Measurements from ENCODE around the gene RAMP1.
"Not testable (repeated sequence)": the region's sequence is repeated elsewhere in the genome, so short reads cannot be mapped to it uniquely, and the experiment has no call there.

The RAMP1 gene

GRCh38 chr2:237861875-237862527 lies 2.6 kb downstream of the RAMP1 start:
- in situ Hi-C loops (cut with MboI; ENCODE audit: low pct_unique_long_range_greater_than_20kb, low sequenced_read_pairs): no loop called here
- DNase-seq: no peak

DNA sequence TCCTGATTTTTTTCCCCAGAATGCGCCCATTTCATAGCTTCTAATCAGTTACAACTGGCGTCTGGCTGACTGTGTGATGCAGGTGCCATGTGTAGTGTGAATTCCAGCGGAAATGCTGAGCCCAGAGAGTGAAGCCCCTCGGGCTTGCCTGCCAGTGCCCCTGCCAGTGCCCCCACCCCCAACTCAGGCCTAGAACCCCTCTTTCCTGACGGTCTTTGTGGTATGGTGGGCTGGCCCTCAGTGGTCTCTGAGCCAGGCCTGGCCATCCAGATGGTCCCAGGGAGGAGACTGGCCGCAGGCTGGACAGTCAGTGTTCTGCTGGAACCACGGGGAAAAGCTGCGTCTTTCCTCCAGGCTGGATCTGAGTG lies 3.1 kb downstream of the RAMP1 start:
- in situ Hi-C loops (cut with MboI; ENCODE audit: low pct_unique_long_range_greater_than_20kb, low sequenced_read_pairs): no loop called here
- DNase-seq: no peak

DNA sequence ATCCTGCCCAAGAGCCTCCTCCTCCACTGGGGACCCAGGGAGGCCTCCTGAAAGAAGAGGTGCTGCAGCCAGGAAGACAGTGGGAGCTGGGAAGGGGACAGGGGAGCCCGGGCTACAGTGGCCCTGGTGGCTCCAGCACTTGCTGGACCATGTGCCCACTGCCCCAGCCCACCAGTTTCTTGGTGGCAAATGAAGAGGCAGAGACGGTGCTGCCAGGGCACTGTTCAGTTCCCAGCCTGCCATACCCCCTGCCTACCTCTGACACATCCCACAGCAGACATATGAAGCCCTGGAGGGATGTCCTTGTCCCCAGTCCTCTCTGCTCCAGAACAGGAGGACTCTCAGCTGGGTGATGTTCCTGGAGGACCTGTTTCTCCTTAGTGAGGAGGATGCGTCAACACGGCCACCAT lies 3.7 kb downstream of the RAMP1 start:
- in situ Hi-C loops (cut with MboI; ENCODE audit: low pct_unique_long_range_greater_than_20kb, low sequenced_read_pairs): no loop called here

DNA sequence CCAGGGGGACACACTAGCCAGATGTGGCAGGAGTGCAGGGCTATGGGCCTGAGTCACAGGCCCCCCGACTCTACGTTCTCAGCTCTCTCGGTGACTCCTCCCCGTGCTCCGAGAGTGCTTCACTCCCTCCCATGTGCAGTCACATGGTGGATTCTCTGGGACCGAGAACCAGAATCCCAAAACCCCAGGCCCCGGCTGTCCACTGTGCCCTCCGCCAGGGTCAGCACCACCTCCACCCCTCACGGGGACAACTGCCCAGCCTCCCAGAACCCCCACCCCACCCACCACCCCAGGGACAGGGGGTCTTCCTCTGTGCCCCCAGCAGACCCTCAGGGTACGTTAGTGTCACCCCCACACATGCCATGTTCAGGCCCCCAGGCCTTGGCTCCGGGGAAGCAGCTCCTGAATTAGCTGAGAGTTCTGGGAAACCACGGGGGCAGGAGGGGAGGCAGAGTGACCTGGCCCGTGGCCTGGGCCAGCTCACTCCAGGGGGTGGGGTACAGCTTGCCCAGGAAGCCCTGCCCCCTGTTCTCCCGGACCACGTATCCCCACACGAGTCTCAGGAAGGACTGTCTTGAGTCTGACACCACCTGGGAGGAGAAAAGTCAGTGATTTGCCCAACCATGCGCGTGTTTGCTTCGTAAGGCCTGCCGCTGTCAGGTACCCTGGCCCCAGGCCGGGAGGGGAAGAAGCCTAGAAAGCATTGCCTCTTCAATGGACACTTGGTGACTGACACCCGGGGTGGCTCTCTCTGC lies 4.4 kb downstream of the RAMP1 start:
- no peak for DNase-seq
- in situ Hi-C loops (cut with MboI; ENCODE audit: low pct_unique_long_range_greater_than_20kb, low sequenced_read_pairs): no loop called here

More for the DNA sequence above, 3.7 kb downstream of the RAMP1 start:
- no peak for DNase-seq

DNA sequence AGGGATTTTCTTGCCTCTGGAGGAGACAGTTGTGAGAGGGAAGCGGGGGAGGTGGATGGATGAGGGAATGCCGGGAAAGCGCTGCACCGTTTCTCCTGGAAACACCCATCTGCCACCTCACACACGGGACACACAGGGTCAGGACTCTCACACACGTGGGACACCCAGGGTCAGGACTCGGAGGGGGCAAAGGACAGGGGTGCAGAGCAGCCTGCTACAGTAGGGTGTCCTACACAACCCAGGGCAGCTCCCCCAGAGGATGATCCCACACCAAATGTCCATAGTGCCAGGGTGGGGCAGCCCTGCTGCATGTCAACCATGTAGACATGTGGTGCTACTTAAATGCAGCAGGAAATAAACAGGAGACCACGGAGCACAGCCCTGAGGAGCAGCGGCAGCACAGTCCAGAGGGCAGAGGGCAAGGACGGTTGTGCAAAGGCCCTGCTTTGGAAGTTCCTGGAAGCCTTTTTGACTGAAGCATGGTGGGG lies 5.1 kb downstream of the RAMP1 start:
- in situ Hi-C loops (cut with MboI; ENCODE audit: low pct_unique_long_range_greater_than_20kb, low sequenced_read_pairs): no loop called here
- no peak for DNase-seq

DNA sequence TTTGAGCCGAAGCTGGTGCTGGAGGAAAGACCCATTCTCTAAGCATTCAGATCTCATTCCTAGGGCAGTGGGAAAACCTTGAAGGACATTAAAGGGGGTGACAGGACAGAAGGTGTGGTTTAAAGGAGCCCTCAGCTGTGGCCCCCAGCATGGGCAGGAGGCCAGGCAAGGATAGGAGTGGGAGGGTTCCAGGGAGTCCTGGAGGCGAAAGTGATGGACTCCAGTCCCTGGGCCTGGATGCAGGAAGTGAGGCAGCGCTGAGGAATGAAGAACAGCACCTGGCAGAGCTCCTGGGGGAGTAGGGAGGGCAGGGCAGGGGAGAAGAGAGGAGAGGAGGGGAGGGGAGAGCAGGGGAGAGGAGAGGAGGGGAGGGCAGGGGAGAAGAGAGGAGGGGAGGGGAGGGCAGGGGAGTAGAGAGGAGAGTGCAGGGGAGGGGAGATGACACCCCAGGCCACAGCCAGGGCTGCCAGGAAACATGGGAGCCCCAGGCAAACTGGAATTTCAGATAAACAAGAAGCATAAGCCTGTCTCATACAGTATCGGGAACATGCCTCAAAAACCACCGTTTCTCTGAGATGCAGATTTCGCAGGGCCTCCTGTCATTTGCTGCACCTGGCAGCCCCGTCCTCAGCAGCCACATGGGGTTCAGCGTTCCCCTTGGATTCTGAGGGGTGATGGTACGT lies 5.7 kb downstream of the RAMP1 start:
- in situ Hi-C loops (cut with MboI; ENCODE audit: low pct_unique_long_range_greater_than_20kb, low sequenced_read_pairs): no loop called here
- DNase-seq: no peak

DNA sequence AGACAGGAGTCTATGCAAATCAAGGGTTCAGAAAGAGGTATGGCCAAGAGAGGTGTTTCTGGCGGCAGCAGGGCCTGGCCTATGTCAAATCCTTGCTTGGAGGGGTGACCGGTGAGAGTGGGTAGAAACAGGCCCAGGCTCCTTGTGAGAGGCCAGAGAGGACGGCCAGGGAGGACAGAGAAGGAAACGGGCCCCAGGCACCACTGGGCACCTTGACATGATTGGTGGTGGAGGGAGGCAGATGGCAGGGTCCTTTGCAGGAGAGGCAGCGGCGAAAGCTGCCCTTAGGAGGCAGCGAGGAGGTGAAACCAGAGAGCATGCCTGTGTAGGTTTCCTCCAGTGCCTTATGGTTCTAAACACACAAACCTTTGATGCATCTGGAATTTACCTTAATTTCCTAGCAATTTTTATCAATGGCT lies 6.2 kb downstream of the RAMP1 start:
- peak; percentile 18 for DNase-seq
- in situ Hi-C loops (cut with MboI; ENCODE audit: low pct_unique_long_range_greater_than_20kb, low sequenced_read_pairs): no loop called here

DNA sequence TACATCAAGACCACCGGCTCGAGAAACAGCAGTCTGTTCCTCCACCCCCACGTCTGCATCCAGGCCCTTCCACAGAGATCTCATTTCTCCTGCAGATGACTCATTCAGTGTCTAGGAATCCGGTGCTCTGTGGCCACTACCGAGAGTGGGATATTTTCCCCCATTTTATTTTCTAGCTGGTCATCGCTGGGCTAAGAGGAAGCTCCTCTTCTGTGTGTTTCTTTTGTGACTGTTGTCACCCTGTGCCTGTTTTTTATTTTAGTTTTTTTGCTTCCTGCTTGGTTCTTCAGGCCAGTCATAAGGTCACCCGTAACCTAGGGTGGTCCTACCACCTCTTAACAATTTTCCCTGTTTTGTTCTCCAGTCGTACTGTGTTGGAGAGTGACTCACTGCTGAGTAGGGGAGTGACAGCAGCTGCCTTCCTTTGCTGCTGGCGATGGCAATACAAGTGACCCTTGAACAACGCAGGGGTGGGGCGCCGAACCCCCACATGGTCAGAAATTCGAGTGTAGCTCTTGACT lies 6.7 kb downstream of the RAMP1 start:
- in situ Hi-C loops (cut with MboI; ENCODE audit: low pct_unique_long_range_greater_than_20kb, low sequenced_read_pairs): no loop called here
- DNase-seq: no peak

GRCh38 chr2:237867465-237867864 lies 8.0 kb downstream of the RAMP1 start:
- DNase-seq: no peak

DNA sequence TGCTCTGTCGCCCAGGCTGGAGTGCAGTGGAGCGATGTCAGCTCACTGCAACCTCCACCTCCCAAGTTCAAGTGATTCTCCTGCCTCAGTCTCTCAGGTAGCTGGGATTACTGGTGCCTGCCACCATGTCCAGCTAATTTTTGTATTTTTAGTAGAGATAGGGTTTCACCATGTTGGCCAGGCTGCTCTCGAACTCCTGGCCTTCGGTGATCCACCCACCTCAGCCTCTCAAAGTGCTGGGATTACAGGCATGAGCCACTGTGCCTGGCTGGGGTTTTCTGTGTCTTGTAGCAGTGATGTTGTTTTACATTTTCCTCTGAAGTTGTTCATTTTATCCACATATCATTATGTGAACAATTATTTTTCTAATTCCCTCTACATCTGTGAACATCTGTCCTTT lies 8.7 kb downstream of the RAMP1 start:
- in situ Hi-C loops (cut with MboI; ENCODE audit: low pct_unique_long_range_greater_than_20kb, low sequenced_read_pairs); DNase-seq: not testable (repeated sequence)

More at GRCh38 chr2:237867465-237867864, 8.0 kb downstream of the RAMP1 start:
- in situ Hi-C loops (cut with MboI; ENCODE audit: low pct_unique_long_range_greater_than_20kb, low sequenced_read_pairs): no loop called here

- DNase-seq: peak; percentile 77
- in situ Hi-C loops (cut with MboI; ENCODE audit: low pct_unique_long_range_greater_than_20kb, low sequenced_read_pairs): no loop called here
These were observed 9.4 kb downstream of the RAMP1 start for GRCh38 chr2:237868631-237869342.

DNA sequence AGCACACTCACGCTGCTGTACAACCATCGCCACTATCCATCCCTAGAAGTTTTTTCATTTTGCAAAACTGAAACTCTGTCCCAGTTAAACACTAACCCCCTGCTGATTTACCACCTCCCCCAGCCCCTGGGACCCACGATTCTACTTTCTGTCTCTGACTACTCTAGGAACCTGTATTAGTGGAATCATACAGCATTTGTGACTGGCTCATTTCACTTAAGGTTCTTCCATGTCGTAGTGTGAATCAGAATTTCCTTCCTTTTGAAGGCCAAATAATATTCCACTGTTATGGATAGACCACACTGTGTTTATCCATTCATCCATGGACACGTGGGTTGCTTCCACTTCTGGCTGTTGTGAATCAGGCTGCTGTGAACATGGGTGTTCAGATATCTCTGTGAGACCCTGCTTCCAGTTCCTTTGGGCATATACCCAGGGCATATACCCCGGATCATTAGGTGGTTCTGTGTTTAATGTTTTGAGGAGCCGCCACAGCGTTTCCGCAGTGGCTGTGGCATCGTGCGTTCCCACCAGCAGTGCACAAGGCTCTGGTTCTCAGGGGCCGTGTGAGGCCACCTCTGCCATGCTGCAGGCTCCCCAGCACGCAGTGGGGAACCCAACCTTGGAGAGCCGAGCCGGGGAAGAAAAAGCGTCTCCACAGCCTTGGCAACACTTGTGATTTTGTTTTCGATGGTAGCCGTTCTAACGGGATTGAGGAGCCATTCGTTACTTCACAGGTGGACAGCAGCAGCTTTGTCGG lies 10.1 kb downstream of the RAMP1 start:
- in situ Hi-C loops (cut with MboI; ENCODE audit: low pct_unique_long_range_greater_than_20kb, low sequenced_read_pairs): no loop called here
- DNase-seq: no peak

DNA sequence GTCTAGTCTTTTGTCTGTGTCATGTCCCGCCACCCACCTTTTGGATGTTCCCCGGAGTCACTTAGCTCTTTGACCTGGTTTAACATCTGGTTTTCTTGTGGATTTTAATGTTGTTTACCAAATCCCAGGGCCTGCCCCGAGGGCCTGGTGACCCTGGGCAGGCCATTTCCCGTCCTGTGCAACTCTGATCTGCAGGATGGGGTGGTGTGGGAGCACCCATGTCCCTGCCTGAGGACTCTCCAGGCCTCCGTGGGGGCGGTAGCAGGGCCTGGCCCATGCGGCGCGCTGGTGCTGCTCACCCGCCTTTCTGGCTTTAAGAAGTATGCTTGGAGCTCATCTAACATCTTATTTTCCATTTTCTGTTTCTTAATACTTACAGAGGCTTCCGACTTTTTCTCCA lies 10.7 kb downstream of the RAMP1 start:
- in situ Hi-C loops (cut with MboI; ENCODE audit: low pct_unique_long_range_greater_than_20kb, low sequenced_read_pairs): no loop called here

DNA sequence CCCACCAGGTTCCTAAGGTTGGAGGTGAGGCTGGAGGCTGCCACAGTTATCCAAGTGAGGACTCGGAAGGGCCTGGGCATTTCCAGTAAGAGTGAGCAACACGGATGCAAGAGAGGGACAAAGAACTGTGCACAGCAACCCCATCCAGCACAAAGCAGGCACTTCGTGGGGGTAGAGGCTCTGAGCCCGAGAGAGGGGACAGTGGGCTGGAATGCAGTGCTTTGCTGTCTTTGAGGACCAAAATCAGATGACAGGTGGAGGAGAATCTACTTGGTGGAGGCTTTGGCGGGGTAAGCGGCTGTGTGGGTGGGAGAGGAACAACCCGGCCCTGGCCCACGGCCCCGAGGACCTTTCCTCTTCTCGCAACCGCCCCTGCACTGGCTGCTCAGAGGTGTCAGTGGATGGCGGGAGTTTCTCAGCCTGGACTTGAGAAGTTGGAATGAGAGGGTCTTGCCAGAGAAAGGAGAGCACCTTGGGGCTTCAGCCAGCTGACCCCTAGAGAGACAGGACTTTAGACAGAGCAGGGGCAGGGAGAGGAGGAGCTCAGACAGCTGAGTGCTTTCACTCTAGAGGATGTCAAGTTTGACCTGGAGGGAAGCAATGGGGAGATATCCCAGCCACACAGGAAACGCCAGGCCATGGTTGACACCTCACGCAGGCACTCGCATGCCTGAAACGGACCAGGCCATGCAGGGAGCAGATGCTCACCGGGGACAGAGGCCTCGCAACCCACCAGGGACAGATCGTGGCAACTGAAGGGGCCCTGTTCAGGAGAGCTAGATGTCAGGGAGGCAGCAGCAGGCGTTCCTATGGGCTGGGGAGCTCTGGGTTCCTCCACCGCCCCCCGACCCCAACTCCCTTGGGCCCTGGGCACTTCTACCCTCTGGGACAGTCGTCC lies 11.6 kb downstream of the RAMP1 start:
- no peak for DNase-seq
- in situ Hi-C loops (cut with MboI; ENCODE audit: low pct_unique_long_range_greater_than_20kb, low sequenced_read_pairs): no loop called here

More for the DNA sequence above, 10.7 kb downstream of the RAMP1 start:
- no peak for DNase-seq

DNA sequence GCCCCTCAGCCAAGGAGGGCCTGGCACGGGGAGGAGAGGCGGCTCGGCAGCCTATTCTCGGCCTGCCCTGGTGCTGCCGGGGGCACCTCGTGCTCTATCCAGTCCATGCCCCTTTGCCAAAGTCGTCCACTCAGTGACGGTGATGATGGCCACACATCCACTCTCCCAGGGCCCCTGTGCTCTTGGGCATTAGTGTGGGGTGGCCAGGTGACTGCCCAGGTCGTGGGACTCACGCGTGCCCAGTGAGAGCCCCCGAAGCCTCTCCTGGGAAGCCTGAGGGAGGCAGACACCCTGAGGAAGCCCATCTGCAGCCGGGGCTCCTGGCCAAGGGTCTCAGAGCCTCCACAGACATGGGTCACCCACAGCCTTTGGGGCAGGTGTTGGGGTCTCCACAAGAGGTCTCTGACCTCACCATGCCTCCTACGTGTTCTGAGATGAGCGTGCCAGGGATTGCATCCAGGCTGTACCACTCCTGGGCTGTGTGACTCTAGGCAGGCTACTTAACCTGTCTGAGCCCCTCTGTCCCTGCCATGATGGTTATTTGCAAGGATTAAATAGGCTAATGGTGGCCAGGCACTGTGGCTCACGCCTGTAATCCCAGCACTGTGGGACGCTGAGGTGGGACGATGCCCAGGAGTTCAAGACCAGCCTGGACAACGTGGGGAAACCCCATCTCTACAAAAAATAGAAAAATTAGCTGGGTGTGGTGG lies 12.9 kb downstream of the RAMP1 start:
- in situ Hi-C loops (cut with MboI; ENCODE audit: low pct_unique_long_range_greater_than_20kb, low sequenced_read_pairs): no loop called here

DNA sequence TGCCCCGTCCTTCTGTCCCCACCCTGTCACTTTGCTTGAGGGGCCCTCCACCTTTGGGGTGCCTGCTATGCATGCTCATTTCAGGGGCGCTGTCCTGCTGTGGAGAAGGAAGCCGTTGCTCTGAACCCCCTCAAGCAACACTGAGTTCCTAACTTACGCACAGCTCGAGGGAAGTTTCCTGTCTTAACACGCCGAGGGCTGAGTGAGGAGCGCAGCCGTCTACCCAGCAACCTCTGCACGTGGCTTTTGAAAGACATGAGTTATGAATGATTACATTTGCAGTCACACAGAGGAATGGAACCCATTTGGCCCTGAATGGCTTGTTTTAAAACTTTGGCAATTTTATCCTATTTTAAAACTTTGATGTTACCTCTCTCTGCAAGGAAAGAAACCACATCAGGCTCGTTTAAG lies 14.0 kb downstream of the RAMP1 start:
- in situ Hi-C loops (cut with MboI; ENCODE audit: low pct_unique_long_range_greater_than_20kb, low sequenced_read_pairs): no loop called here

More for the DNA sequence above, 12.9 kb downstream of the RAMP1 start:
- DNase-seq: no peak

DNA sequence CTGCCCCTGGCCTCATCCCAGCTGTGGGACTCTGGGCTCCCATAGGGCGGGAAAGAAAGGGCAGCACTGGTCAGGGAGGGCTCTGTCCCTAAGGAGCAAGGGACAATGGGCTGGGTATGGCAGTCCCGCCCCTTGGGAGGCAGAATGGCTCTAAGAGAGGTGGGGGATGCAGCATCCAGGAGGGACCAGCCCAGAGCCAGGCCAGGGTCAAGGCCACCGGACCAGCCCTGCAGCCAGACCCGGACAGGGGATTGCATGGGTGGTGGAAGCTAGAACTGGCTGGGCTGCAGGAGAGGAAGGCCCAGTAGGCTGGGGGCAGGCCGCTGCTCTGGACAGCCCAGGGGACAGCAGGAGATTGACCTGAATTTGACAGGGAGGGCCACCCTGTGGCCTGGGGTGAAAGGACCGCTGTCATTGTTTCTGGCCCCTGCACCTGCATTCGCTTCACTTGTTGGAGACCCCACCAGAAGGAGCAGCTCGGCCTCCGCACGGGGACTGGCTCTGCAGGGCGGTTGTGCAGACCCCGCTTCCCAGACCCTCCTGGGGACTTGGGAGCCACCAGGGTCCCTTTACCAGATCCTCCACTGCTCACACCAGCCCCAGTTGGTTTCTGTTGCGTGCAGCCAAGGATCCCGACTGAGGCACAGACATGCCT lies 14.6 kb downstream of the RAMP1 start:
- in situ Hi-C loops (cut with MboI; ENCODE audit: low pct_unique_long_range_greater_than_20kb, low sequenced_read_pairs): no loop called here
- DNase-seq: no peak

More for the DNA sequence above, 14.0 kb downstream of the RAMP1 start:
- no peak for DNase-seq
